Adrenal gland (tissue), 5 donors: Measurements from ENCODE around the gene CBX8.

ENCODE experiments used
- POLR2A ChIP-seq, 2 donors: fragments of 450-650 bp; IDR thresholded peaks; one replicate each; pipeline ENCODE4 v1.6.1; 2017; ENCODE audit warnings: antibody characterized with exemption in 2 of 2, mild to moderate bottlenecking in 2 of 2, moderate library complexity in 1 of 2
- TF ChIP-seq, protein P1 (sequence below), 6 experiments: fragments of 450-650 bp in 4 of 6; fragments of 200-600 bp in 2 of 6; sonication (generic) in 1 of 6; IDR thresholded peaks; 1 replicate in 5 of 6; 2 replicates in 1 of 6; pipeline versions ENCODE4 v1.5.1 to v1.8.0; 2016 to 2021; ENCODE audit warnings: antibody characterized with exemption in 6 of 6, mild to moderate bottlenecking in 2 of 6, moderate library complexity in 1 of 6
- donor health status: DM: no; HTN: no; CAD: no.

DNA sequence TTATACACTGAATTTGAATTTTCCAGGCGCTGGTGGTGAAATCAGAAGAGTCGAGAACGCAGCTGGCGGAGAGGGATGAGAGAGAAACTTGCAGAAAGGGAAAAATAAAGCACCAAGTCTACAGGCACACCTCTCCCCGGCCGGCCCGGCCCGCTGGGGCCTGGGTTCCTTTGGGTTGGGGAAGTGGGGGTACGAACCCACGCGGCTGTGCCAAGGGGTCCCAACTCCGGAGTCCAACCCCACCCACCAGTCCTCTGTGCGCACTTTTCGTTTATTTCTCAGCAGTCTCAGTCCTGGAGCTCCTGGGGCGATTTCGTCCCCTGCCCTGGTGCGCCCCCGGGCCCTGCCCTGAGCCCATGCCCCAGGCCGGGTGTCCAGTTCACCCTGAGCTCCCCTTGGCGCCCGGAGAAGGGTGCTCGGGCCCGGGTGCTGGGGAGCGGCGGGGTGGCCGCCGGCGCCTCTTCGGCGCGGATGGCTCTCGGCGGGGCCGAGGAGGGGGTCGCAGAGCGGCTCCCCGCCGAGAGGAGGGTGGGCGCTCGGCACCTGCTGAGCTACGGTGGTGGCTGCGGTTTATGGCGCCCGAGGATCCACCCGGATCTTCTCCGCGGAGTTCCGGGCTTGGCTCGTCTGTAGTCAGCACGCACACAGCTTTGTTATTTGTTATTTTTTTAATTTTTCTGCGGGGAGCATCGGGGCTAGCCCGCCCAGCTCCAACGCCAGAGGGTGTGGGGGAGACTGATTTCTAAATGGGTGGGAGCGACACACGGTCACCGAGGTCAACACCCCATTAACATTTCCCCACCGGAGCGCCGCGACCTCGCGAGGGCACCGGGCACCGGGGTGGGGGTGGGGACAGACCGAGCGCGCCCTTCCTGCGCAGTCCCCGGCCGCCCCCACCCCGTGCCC lies 15.7 kb upstream of the CBX8 start:
- TF ChIP-seq POLR2A (IDR thresholded peaks at IDR 0.05), result no peak
- TF ChIP-seq, protein P1, sequence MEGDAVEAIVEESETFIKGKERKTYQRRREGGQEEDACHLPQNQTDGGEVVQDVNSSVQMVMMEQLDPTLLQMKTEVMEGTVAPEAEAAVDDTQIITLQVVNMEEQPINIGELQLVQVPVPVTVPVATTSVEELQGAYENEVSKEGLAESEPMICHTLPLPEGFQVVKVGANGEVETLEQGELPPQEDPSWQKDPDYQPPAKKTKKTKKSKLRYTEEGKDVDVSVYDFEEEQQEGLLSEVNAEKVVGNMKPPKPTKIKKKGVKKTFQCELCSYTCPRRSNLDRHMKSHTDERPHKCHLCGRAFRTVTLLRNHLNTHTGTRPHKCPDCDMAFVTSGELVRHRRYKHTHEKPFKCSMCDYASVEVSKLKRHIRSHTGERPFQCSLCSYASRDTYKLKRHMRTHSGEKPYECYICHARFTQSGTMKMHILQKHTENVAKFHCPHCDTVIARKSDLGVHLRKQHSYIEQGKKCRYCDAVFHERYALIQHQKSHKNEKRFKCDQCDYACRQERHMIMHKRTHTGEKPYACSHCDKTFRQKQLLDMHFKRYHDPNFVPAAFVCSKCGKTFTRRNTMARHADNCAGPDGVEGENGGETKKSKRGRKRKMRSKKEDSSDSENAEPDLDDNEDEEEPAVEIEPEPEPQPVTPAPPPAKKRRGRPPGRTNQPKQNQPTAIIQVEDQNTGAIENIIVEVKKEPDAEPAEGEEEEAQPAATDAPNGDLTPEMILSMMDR (IDR thresholded peaks at IDR 0.05), result no peak
